Globus pallidus (tissue), 1 donor: ENCODE data around the gene SORCS2.

Experiments used
- DNase-seq: peaks from one replicate; pipeline ENCODE4 v3.0.0-alpha.2; 2015; ENCODE audit warnings: low spot score

Gene SORCS2

GRCh38 chr4:7415927-7416686 lies 223.8 kb downstream of the SORCS2 start:
- DNase-seq: no peak

DNA sequence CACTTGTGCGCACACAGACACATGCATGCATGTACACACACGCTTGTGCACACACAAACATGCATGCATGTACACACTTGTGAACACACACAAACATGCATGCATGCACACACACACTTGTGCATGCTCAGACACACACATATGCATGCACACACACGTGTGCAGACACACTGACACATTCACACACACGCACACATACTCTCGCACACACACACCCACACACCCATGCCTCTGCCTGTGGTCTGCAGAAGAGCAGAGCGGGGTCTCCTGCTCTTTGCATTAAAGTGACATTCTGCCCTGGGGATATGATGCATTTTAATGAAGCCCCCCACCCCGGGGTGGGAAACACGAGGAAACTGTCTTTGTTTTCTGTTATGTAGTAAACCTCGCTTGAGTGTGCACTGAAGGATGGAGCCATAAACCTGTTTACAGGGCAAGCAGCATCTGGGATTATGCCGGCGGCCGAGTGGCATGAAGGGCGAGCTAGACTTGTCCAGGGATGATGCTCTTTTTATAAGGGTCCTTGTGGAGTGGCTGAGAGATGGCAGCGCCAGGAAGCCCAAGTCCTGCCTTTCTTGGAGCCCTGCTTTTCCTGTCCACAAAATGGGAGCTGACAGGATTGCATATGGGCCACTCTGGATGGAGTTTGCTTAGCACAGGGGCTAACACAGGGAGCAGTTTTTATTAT lies 224.6 kb downstream of the SORCS2 start:
- no peak for DNase-seq

GRCh38 chr4:7417639-7418038 lies 225.3 kb downstream of the SORCS2 start:
- DNase-seq: no peak

DNA sequence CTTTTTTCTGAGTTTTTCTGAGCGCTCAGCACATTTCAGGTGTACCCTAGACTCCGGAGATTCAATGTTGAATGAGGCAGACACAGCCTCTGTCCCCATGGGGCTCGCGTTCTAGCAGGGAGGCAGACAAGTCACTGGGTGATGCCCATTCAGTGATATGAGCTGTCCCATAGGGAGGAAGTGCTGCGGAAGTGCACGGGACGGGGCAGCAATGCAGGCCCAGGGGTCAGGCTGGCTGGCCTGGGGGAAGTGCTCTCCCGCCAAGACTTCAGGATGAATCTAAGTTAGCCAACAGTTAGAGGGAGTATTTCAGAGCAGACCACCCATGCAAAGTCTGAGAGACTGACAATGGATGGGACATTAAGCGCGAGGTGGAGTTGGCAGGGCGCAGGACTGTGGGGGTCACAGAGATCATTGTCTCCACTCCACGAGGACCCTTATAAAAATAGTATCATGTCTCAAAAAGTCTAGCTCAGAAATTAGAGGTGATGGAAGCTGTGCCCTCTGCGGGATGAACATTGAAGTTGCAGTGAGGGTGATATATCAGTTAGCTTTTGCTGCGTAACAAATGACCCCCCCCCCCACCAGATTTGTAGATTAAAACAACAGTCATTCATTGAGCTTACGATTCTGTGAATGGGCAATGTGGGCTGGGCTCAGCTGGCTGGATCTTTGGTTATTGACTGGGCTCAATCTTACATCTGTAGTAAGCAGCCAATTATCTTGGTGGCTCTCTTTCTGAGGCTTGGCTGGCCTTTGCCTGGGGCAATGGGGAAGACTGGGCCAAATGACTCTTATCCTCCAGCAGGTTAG lies 226.0 kb downstream of the SORCS2 start:
- DNase-seq: no peak

DNA sequence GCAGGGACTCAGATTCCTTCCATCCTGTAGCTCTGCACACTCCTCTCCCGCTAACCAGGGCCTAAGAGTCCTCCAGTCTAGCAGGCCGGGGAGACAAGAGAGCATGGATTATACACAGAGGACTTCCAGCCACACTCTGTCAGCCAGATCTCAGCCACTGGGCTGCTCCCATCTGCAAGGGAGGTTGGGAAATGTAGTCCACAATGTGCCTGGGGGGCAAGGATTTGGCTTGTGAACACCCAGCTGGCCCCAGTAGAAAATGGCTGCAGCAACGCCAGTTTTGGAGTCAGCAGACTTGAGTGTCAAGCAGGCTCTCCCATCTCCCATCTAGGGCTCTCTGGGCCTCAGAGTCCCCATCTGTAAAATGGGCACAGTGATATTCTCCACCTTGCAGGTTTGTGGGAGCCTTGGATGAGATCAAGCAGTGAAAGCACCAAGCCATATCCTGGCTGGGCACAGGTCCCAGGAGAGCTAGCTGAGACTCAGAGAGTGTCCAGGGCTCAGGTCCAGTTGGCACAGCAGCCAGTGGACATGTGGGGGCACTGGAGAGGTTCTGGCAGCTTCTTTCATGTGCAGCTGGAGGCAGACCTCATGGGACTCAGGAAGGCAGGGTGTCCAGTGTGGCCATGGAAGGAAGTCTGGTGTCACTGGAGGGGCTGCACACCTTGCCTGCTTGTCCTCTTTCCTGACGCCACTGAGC lies 227.8 kb downstream of the SORCS2 start:
- DNase-seq: peak; percentile 15

DNA sequence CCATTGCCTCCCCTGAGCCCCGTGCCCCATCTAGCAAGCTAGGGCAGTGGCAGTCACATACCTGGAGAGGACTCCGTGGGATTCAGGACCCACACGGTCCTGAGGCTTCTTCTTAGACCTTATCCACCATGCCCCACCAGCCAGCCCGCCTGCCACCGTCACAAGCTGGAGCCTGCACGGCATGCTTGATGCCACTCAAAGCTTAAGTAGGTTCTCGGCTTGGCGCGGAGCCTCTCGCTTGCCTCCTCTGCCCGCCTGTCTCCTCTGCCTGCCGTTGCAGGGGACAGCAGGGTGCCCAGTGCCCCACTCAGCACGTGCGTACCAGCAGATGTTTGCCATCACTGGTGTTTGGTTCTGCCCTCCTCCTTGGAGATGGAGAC lies 228.3 kb downstream of the SORCS2 start:
- DNase-seq: no peak

- DNase-seq: no peak
These were observed 229.2 kb downstream of the SORCS2 start for GRCh38 chr4:7421356-7422150.

- no peak for DNase-seq
These were observed 230.0 kb downstream of the SORCS2 start for GRCh38 chr4:7422151-7422897.

GRCh38 chr4:7422898-7423180 lies 230.5 kb downstream of the SORCS2 start:
- DNase-seq: no peak

DNA sequence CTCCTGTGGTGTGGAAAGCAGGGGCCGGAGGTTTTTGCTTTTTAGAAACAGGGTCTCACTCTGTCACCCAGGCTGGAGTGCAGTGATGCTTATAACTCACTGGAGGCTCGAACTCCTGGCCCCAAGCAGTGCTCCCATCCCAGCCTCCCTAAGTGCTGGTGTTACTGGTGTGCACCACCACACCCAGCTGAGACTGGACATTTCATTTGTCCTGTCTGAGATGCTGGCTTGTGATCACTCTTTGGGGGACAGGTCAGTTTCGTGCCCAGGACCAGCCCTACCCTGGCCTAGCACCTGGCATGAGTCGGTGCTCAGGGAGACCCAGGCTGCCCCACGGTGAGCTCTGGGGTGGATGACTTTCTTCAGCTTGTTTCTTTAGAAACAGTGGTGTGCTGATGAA lies 231.1 kb downstream of the SORCS2 start:
- no peak for DNase-seq

- peak; percentile 9 for DNase-seq
These were observed 231.6 kb downstream of the SORCS2 start for GRCh38 chr4:7423801-7424552.

GRCh38 chr4:7424553-7425111 lies 232.3 kb downstream of the SORCS2 start:
- DNase-seq: no peak

DNA sequence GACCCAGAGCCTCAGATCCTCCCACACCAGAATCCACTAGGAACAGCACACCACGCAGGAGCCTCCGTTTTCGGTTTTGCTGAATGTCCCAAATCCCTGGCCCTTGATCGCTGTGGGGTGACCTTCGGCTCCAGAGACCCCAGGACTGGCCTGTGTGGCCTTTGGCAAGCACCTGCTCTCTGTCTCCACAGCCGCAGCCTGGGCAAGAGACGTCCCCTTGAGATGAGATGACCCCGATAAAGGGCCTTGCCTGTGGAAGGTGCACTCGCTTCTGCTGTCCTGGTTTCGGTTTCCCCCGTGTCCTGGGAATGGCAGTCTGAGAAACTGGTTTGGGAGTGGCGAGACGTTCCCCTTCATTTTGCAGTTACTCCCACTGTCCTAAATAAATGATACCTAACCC lies 232.8 kb downstream of the SORCS2 start:
- no peak for DNase-seq

DNA sequence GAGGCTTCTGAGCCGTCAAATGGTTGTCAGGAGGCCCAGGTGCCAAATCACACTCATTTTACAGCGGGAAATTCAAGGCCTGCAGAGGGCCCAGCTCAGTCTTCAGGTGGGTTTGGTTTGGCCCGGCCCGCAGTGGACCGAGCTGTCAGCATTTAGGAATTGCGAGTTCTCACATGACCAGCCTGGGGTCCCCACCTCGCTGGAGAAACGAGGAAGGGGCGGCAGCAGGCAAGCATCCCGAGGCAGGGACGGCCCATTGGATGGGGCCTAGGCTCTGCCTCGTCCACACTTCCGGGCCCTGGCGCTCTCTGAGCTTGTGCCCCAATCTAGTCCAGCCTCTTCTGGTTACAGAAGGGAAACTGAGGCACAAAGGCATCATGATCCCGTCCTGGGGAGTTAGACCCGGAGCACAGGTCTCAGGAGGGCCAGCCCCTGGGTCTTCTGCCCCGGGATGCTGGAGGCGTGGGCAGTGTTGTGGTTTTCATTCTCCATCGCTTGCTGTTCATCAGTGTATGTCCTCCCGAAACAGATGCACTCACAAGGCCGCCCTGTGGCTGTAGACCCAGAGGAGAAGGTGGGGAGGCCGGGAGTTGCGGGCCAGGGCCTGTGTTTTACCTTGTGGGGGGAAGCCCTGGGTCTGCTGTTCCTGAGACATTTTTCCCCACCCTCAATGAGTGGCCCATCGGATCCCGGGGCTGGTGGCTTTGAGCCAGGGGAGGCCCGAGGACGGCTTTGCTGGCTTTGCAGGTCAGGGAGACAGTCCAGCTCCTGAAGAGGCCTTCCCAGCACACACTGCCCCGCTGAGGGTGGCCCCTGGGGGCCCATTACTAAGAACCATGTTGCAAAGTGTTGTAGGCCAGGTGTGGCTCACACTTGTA lies 233.5 kb downstream of the SORCS2 start:
- no peak for DNase-seq

- no peak for DNase-seq
These were observed 234.3 kb downstream of the SORCS2 start for GRCh38 chr4:7426525-7427171.

DNA sequence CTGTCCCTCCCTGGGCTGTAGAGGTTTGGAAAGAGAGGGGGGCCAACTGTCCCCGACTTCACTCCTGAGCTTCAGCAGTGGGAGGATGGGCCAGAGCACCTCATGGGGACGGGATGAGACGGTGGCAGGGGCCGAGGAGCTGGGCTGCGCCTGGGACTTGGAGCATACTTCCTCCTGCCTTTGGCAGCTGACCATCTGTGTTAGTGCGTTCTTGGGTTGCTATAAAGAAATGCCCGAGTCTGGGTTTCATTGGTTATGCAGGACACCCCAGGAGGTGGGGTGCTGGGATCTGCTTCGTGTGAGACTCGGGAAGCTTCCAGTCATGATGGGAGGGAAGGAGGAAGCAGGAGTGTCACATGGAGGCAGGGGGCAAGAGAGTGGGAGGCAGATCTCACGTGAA lies 235.0 kb downstream of the SORCS2 start:
- no peak for DNase-seq

DNA sequence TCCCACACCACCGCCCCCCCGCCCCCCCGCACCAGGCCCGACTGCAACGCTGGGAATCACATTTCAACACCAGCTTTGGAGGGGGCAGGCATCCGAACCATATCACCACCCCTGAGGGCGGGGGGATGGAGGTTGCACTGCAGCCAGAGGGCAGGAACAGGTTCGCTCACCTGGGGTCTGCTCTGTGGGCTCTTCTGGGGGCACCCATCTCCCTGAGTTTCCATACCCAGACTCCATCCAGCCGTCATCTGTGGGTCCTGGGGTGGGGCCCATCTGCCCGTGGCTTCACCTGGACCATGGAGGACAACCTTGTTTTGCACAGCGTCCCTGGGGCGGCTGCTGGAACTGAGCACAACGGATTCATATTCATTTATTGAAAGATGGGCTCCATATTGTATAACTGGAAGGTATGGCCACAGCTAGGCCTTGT lies 235.5 kb downstream of the SORCS2 start:
- DNase-seq: no peak
